ENCODE data around the gene B3GLCT.

GRCh38 chr13:31225998-31226675 lies 26.4 kb downstream of the B3GLCT start:
- no peak for TF ChIP-seq MAX (IDR thresholded peaks at IDR 0.05; ENCODE audit: low read depth, low read length)
- no peak for TF ChIP-seq EZH2 (IDR thresholded peaks at IDR 0.05; ENCODE audit: borderline replicate concordance, control insufficient read depth, low read depth, low read length)
- TF ChIP-seq CBFB (IDR thresholded peaks at IDR 0.05; ENCODE audit: low read depth) = no peak
- no peak for TF ChIP-seq CTCF (IDR thresholded peaks at IDR 0.05 in 2 of 3, conservative IDR thresholded peaks at IDR 0.05 in 1 of 3; ENCODE audit: control insufficient read depth in 2 of 3, extremely low read depth in 1 of 3, insufficient read depth in 1 of 3, low read depth in 3 of 3, low read length in 3 of 3)
- TF ChIP-seq POLR2AphosphoS2 (IDR thresholded peaks at IDR 0.05; ENCODE audit: low read depth, low read length) = no peak
- TF ChIP-seq ZNF24 (IDR thresholded peaks at IDR 0.05) = no peak
- TF ChIP-seq MYC (IDR thresholded peaks at IDR 0.05; ENCODE audit: insufficient read depth, insufficient read length, insufficient replicate concordance, low read length, severe bottlenecking) = no peak
- TF ChIP-seq ZZZ3 (IDR thresholded peaks at IDR 0.05; ENCODE audit: control insufficient read depth, insufficient read length, low read depth) = no peak
